ENCODE results near the gene PRKG1.
A peak's percentile ranks its signal among the peaks of the same experiment; 100 is the strongest.

- TF ChIP-seq CTCF (IDR thresholded peaks at IDR 0.05) (peak; percentile 81), EZH2 (IDR thresholded peaks at IDR 0.05) (no peak)
These were observed 930.2 kb downstream of the PRKG1 start for GRCh38 chr10:52004342-52004949.
